Mesothelial cell of epicardium (in vitro differentiated cells): ENCODE measurements around the gene TMPRSS11D. TPM values are rescaled to one million over a fixed set of nuclear protein-coding genes. Genes with fewer than 3 reads are reported as not detected.

ENCODE experiments used
- DNase-seq, 2 experiments: peaks; one replicate each; pipeline ENCODE4 v3.0.0; 2021; ENCODE audit warnings: low spot score in 2 of 2; ENCODE audit not compliant: unreplicated experiment in 2 of 2
- H3K27ac Mint-ChIP-seq: 2 replicates; pipeline ENCODE4 v1.8.0; 2021; ENCODE audit warnings: mixed read lengths
- H3K27me3 Mint-ChIP-seq: 2 replicates; pipeline ENCODE4 v1.8.0; 2021; ENCODE audit warnings: low read depth, mixed read lengths
- H3K36me3 Mint-ChIP-seq: 2 replicates; pipeline ENCODE4 v1.8.0; 2021; ENCODE audit warnings: mixed read lengths
- H3K4me1 Mint-ChIP-seq: 2 replicates; pipeline ENCODE4 v1.8.0; 2021; ENCODE audit warnings: mixed read lengths
- H3K4me3 Mint-ChIP-seq: 2 replicates; pipeline ENCODE4 v1.8.0; 2021; ENCODE audit warnings: mild to moderate bottlenecking, moderate library complexity, mixed read lengths
- H3K9me3 Mint-ChIP-seq: 2 replicates; pipeline ENCODE4 v1.8.0; 2021; ENCODE audit warnings: mixed read lengths
- CTCF ChIP-seq: fragments of 200-600 bp; sonication (generic); IDR thresholded peaks from one replicate; pipeline ENCODE4 v1.5.0; 2021; ENCODE audit warnings: antibody characterized with exemption; ENCODE audit not compliant: unreplicated experiment
- total RNA-seq: library from RNA; stranded (reverse); gene quantifications from 3 replicates; pipeline ENCODE4 v1.2.1, GENCODE V29; 2021

TMPRSS11D gene
- total RNA-seq, 1 donor from 2014 or later = not detected

- Mint-ChIP-seq H3K27me3 (no peaks in the 10 kb centered on the region), H3K4me1 (no peaks in the 10 kb centered on the region), H3K27ac (no peak overlapping the region), H3K4me3 (no peak overlapping the region), H3K9me3 (peaks cover 5% of the 10 kb centered on the region), H3K36me3 (no peaks in the 10 kb centered on the region)
- no peak for TF ChIP-seq CTCF
- DNase-seq = no peak
Measured at GRCh38 chr4:67885762-67886161, 2.0 kb upstream of the TMPRSS11D start.

GRCh38 chr4:67884701-67885100 is 899 bp upstream of the TMPRSS11D start:
- Mint-ChIP-seq H3K36me3 (no peaks in the 10 kb centered on the region), H3K27me3 (no peaks in the 10 kb centered on the region), H3K27ac (no peak overlapping the region)

GRCh38 chr4:67883458-67883857 is 344 bp downstream of the TMPRSS11D start:
- H3K27ac Mint-ChIP-seq = no peak overlapping the region
- H3K9me3 Mint-ChIP-seq = peaks cover 3% of the 10 kb centered on the region
- no peaks in the 10 kb centered on the region for H3K36me3 Mint-ChIP-seq
- no peak overlapping the region for H3K4me3 Mint-ChIP-seq
- DNase-seq = no peak
- H3K27me3 Mint-ChIP-seq = no peaks in the 10 kb centered on the region
- no peaks in the 10 kb centered on the region for H3K4me1 Mint-ChIP-seq
- TF ChIP-seq CTCF = no peak

More at GRCh38 chr4:67884701-67885100, 899 bp upstream of the TMPRSS11D start:
- DNase-seq = no peak
- no peak for TF ChIP-seq CTCF
- H3K4me3 Mint-ChIP-seq = no peak overlapping the region
- no peaks in the 10 kb centered on the region for H3K4me1 Mint-ChIP-seq
- H3K9me3 Mint-ChIP-seq = peaks cover under 1% of the 10 kb centered on the region

- Mint-ChIP-seq H3K4me1 (no peaks in the 10 kb centered on the region), H3K27me3 (no peaks in the 10 kb centered on the region), H3K27ac (no peak overlapping the region), H3K36me3 (no peaks in the 10 kb centered on the region), H3K4me3 (no peak overlapping the region), H3K9me3 (peaks cover 3% of the 10 kb centered on the region)
- TF ChIP-seq CTCF = no peak
- no peak for DNase-seq
Measured at GRCh38 chr4:67880866-67881610, 2.8 kb downstream of the TMPRSS11D start.

GRCh38 chr4:67879486-67879885 is 4.3 kb downstream of the TMPRSS11D start:
- no peaks in the 10 kb centered on the region for H3K36me3 Mint-ChIP-seq
- no peak for TF ChIP-seq CTCF
- DNase-seq = no peak
- no peaks in the 10 kb centered on the region for H3K27me3 Mint-ChIP-seq
- no peak overlapping the region for H3K4me3 Mint-ChIP-seq
- no peak overlapping the region for H3K27ac Mint-ChIP-seq
- peaks cover 8% of the 10 kb centered on the region for H3K4me1 Mint-ChIP-seq
- peaks cover 3% of the 10 kb centered on the region for H3K9me3 Mint-ChIP-seq
